ENCODE measurements around the gene RDX.

RDX gene

GRCh38 chr11:110174645-110175310, 121.6 kb downstream of the RDX start:
- no peak for DNase-seq (ENCODE audit: extremely low read depth in 1 of 2, low read depth in 1 of 2)

GRCh38 chr11:110173811-110174644, 122.4 kb downstream of the RDX start:
- DNase-seq (ENCODE audit: extremely low read depth in 1 of 2, low read depth in 1 of 2), result peak; percentile 6 to 41

- DNase-seq (ENCODE audit: extremely low read depth in 1 of 2, low read depth in 1 of 2), result no peak
Observed at GRCh38 chr11:110172468-110173065, 123.8 kb downstream of the RDX start.

GRCh38 chr11:110169738-110170137, 126.7 kb downstream of the RDX start:
- no peak for DNase-seq (ENCODE audit: extremely low read depth in 1 of 2, low read depth in 1 of 2)

- DNase-seq (ENCODE audit: extremely low read depth in 1 of 2, low read depth in 1 of 2), result no peak
Observed at GRCh38 chr11:110168033-110168803, 128.2 kb downstream of the RDX start.

- no peak for DNase-seq (ENCODE audit: extremely low read depth in 1 of 2, low read depth in 1 of 2)
Observed at GRCh38 chr11:110165039-110165925, 131.1 kb downstream of the RDX start.

GRCh38 chr11:110162216-110162615, 134.2 kb downstream of the RDX start:
- DNase-seq (ENCODE audit: extremely low read depth in 1 of 2, low read depth in 1 of 2), result no peak

GRCh38 chr11:110161061-110161460, 135.4 kb downstream of the RDX start:
- DNase-seq (ENCODE audit: extremely low read depth in 1 of 2, low read depth in 1 of 2), result no peak

GRCh38 chr11:110160437-110160836, 136.0 kb downstream of the RDX start:
- DNase-seq (ENCODE audit: extremely low read depth in 1 of 2, low read depth in 1 of 2), result no peak

- no peak for DNase-seq (ENCODE audit: extremely low read depth in 1 of 2, low read depth in 1 of 2)
Observed at GRCh38 chr11:110160016-110160415, 136.4 kb downstream of the RDX start.

- no peak for DNase-seq (ENCODE audit: extremely low read depth in 1 of 2, low read depth in 1 of 2)
Observed at GRCh38 chr11:110159476-110159875, 136.9 kb downstream of the RDX start.

GRCh38 chr11:110158317-110159200, 137.9 kb downstream of the RDX start:
- DNase-seq (ENCODE audit: extremely low read depth in 1 of 2, low read depth in 1 of 2), result no peak

- no peak for DNase-seq (ENCODE audit: extremely low read depth in 1 of 2, low read depth in 1 of 2)
Observed at GRCh38 chr11:110156503-110156902, 139.9 kb downstream of the RDX start.

- DNase-seq (ENCODE audit: extremely low read depth in 1 of 2, low read depth in 1 of 2), result no peak
Observed at GRCh38 chr11:110153474-110153873, 142.9 kb downstream of the RDX start.

GRCh38 chr11:110152199-110152598, 144.2 kb downstream of the RDX start:
- DNase-seq (ENCODE audit: extremely low read depth in 1 of 2, low read depth in 1 of 2), result no peak

GRCh38 chr11:110148775-110149744, 147.4 kb downstream of the RDX start:
- DNase-seq (ENCODE audit: extremely low read depth in 1 of 2, low read depth in 1 of 2), result no peak

- no peak for DNase-seq (ENCODE audit: extremely low read depth in 1 of 2, low read depth in 1 of 2)
Observed at GRCh38 chr11:110147962-110148709, 148.3 kb downstream of the RDX start.

All from activated CD8-positive, alpha-beta memory T cell treated with anti-CD3 and anti-CD28 coated beads for 1 hour (primary cell).